Limb (tissue), 2 donors: ENCODE measurements around the gene COL23A1.

ENCODE experiments used
- DNase-seq, 2 donors: peaks; one replicate each; pipeline ENCODE4 v3.0.0-alpha.2; 2016; ENCODE audit errors: extremely low spot score in 2 of 2

COL23A1 gene

GRCh38 chr5:178437386-178438075 lies 152.7 kb downstream of the COL23A1 start:
- no peak for DNase-seq

DNA sequence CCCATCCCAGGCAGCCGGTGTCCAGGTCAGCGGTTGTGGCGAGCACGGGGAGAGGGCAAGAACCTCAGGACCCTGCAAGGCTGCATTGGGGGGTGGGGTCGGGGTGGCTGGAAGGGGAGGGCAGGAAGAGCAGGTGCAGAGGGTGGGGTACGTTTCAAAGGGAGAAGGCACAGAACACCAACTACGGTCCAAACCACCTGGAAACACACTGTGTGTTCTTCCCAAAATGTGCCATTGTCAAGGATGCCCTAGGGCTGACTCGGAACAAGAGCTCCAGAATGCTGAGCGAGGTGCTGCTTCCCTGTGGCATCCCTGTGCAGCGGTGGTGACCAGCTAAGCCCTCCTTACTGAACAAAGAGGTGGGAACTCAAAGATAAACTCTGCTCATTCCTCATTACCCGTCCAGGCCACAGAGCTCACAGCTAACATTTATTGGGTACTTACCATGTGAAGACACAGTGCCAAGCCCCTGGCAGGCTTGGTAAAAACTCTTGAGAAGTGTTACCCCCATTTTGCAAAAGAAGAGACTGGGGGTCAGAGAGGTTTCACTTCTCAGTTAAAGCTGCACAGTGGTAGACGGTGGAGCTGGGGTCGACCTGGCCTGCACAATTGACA lies 153.8 kb downstream of the COL23A1 start:
- DNase-seq, result no peak

DNA sequence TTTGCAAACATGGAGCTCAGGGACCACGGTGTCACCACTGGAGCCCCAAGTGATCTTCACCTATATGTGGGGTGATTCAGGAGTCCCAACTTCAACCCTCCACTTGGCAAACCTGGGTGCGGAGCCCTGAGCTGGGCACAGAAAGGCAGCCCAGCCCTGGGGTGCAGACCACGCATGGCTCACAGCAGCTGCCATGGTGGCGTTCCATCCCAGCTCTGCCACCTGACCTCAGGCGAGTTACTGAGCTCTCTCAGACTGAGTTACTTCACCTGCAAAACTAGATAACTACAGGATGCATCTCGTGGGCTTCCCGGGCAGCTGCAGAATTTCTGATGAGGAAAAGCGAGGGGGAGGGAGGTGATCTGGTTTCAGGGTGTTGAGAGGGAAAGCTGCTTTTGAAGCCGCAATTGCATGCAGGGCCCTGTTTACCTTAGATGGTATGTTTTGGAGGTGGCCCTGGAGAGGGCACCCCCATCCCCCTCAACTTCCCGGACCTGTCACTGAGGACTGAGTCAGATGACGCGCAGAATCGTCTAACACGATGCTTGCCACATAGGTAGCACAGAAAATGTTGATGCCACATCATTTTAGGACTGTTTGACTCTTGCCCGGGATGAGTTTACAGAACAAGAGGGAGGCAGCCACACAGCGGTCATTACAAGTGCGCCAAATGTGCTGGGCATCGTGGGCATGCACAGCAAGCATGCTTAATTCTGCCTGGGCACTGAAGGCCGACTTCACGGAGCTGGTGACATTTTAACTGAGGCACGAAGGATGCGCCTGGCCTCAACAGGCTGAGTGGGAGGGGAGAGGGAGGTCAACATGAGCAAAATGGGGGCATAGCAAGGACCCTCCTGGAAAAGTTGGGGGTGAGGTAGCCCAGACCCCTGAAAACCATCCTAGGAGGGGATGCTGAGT lies 154.6 kb downstream of the COL23A1 start:
- DNase-seq, result no peak

DNA sequence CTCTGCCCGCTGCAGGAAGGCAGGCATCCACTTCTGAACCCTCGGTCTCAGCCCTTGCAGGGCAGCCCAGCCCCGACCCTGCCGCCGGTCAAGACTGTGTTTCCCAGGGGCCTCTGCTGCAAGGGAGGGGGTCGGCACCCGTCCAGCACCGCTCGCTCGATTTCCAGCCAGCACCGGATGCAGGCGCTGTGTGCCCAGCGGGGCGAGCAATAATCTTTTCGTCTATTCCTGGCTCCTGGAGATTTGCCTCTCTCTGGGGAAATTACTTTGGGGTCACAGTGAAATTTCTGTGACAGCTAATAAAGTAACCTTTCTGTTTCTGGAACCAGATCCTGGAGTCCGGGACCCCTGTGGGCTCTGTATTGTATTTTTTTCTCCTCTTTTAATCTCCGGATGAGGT lies 155.3 kb downstream of the COL23A1 start:
- DNase-seq, result peak in 1 of 2 donors; percentile 60

GRCh38 chr5:178434016-178434761 lies 156.0 kb downstream of the COL23A1 start:
- no peak for DNase-seq

GRCh38 chr5:178433273-178433775 lies 156.9 kb downstream of the COL23A1 start:
- no peak for DNase-seq

DNA sequence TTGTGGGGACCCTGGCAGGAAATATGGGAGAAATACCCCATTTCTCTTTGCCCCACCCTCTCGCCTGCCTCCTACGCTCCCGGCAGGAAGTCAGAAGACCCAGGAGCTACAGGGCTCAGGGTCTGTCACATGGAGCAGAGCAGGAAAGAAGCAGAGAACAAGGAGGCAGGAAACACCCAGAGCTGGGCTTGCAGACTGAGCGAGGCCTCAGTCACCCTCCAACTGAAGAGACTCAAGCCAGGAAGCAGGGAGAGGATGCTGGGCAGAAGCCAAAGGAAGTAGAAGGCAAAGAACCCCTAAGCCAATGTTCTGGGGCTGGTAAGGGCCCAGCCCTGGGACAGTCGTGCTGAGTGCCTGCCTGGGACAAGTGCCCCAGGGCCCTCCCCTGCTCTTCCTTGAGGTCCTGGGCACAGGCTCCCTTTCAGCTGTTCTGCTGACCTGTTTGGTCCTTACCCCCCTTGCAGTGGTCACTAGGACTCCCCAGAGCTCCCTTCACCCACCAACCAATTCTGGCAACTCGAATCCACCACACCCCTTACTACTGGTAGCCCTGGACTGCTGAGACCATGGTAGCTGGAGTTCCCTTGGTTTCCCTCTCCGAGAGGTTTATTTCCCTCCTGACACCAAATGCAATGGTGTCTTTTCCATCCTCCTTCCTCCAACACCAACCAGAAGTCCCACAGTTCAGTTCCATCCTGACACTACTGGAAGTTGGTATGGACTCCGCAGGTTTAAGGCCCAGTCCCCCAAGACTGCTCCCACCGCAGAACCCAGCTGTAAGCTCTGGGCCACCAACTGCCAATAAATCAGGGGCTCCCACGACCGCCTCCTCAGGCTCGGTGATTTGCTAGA lies 157.5 kb downstream of the COL23A1 start:
- peak in 1 of 2 donors; percentile 30 for DNase-seq

DNA sequence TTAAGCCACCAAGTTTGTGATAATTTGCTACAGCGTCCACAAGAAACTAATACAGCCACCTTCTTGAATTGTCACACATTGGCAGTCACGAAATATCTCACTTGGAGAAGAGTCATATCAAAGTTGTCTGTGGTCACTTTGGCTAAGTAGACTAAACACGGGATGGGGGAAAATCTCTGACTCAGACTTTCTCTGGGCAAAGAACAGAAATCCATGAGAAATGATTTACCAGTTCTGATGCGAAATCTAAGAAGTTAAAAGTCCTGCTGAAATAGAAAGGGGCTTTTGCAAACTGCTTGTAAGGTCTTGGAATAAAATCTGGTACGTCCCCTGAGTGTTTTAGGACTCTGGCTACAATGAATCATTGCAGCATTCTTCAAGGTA lies 158.4 kb downstream of the COL23A1 start:
- no peak for DNase-seq

DNA sequence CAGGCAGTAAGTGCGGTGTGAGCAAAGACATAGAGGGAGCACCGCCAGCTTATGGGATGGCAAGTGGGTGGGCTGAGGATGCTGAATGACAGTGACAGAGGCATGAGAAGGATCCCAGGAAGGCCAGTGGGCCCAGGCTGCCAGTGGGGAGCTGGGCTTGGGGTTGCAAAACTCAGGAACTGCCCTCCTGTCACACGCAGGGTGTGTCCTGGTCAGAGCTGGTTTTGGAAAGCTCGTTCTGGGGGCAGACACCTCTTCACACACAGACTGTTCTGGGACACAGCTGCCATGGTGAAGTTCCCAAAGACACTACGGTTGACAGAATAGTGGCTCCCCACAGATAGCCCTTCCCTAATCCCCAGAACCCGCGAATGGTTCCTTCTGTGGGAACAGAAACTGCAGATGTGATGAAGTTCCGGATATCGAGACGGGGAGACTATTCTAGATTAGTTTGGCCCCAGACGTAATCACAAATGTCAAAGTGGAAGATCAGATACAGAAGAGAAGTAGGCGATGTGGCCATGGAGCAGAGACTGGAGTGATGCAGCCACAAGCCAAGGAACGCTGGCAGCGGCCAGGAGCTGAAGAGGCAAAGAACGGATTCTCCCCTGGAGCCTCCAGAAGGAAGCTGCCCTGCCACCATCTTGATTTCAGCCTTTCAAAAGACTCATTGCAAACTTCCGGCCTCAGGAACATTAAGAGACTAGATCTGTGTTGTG lies 159.0 kb downstream of the COL23A1 start:
- DNase-seq, result peak in 1 of 2 donors; percentile 11

GRCh38 chr5:178430186-178431062 lies 159.8 kb downstream of the COL23A1 start:
- peak in 1 of 2 donors; percentile 16 for DNase-seq

DNA sequence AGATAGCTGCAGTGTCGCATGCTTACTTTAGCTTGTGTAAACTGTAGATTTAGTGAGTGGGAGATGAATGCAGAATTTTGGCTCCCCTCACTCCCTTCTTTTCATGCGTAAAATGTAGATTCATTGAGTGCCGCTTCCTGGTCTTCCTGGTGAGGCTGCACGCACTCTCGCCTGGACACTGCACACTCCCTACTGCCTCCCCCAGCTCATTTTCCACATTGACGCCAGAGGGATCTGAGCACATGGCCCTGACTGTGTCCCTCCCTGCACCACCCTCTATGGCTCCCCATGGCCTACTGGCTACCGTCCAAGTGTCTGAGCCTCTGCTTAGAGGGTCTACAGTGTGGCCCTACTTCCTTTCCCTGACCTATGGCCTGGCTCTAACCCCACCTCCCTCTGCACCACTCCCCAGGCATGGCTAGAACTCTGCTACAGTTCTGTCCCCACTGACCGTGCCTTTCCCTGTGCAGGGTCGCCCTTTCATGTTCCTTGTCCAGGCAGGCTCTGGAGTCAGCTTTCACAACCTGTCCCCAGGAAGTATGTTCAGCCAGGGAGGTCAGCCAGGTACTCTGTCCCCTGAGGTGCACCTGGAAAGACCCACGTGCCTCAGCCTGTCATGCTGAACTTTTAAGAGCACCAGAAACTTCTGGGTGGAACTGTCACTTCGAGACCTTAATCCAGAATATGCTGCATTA lies 160.6 kb downstream of the COL23A1 start:
- DNase-seq, result peak in 1 of 2 donors; percentile 31

GRCh38 chr5:178429156-178429468 lies 161.1 kb downstream of the COL23A1 start:
- DNase-seq, result no peak

- DNase-seq, result peak in 1 of 2 donors; percentile 35
Measured at GRCh38 chr5:178428341-178429155, 161.6 kb downstream of the COL23A1 start.

DNA sequence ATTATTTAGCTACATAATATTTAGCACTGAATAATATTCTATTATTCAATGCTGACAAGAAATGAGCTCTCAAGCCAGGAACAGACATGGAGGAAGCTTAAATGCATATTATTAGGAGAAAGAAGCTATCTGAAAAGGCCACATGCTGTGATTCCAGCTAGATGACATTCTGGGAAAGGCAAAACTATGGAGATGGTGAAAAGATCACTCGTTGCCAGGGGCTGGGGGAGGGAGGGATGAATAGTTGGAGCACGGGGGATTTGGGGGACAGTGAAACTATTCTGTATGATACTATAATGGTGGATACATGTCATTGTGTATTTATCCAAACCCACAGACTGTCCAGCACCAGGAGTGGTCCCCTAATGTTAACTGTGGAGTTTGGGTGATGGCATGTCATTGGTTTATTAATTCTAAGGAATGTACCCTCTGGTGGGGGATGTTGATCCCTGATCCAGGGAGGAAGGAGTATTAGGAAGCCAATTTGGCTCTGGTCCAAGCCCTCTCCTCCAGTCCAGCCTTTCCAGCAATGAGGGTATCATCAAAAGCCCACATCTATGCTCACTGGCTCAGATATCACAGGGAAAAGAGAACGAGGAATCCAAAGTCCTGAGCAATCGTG lies 162.5 kb downstream of the COL23A1 start:
- no peak for DNase-seq

DNA sequence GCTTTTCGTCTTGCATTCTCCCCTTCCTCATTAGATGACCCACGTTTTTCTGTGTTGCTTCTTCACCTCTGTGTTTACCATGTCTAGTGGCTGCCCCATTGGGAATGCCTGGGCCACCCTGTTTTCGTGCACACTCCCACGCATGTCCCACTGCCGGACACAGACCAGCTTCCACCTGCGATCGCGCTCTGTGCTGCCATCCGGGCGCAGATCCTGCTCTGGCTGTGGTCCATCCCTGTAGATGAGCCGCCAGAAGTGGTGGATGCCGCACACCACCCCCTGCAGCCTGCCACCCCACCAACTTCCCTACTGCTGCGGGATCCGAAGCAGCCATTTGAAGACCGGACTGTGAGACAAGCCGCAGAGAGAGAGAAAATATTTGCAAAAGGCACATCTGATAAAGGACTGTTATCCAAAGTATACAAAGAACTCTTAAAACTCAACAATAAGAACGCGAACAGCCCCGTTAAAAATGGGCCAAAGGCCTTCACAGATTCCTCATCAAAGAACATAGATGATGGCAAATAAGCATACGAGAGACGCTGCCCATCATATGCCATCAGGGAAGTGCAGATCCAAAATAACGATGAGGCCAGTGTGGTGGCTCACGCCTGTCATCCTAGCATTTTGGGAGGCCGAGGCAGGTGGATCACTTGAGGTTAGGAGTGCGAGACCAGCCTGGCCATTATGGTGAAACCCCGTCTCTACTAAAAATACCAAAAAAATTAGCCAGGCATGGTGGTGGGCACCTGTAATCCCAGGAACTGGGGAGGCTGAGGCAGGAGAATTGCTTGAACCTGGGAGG lies 163.7 kb downstream of the COL23A1 start:
- no peak for DNase-seq

- DNase-seq, result no peak
Measured at GRCh38 chr5:178425621-178426068, 164.5 kb downstream of the COL23A1 start.
